NCI-H524 (cell line): ENCODE results near the gene UACA.
"Not testable (repeated sequence)": the region's sequence is repeated elsewhere in the genome, so short reads cannot be mapped to it uniquely, and the experiment has no call there.

ENCODE experiments used
- DNase-seq, 2 experiments: peaks; one replicate each; lab custom pipeline; 2025; lab: John Stamatoyannopoulos, UW

UACA gene

GRCh38 chr15:70665599-70665998 lies 97.8 kb downstream of the UACA start:
- DNase-seq: no peak

DNA sequence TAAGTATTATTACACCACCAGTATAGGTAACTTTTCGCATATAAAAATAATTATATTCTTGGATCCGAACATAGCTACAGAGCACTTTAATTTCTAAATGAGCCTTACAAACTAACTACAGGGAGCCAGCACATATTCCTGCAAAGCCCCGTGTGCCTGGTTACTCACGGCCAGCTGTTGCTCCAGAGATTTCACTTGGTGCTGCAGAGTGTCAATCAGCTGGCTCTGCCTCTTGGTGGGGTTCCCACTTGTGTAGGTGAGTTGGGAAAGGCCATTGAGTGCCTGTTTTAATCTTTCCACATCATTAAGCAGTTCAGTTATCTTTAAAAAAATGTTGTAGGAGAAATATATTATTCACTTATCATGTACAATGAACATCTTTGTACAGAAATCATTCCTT lies 98.9 kb downstream of the UACA start:
- peak in 1 of 2 experiments; percentile 27 for DNase-seq

GRCh38 chr15:70663069-70663468 lies 100.3 kb downstream of the UACA start:
- DNase-seq: not testable (repeated sequence)

DNA sequence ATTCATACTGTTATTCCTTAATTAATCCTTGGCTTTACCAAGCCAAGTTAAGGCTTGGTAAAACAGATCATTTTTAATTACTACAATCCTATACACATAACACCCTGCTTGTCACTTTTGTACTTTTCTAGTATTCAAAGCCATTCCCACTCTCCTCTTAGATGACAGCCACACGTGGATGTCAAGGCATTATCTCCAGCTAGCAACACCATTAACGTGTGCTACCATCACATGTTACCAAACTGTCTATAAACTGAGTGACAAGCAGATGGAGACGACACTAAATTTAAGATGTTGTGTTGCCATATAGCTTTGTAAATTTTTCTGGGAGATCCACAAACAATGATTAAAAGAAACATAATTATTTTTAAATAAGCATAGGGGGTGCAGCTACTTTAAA lies 103.7 kb downstream of the UACA start:
- no peak for DNase-seq

GRCh38 chr15:70658641-70659040 lies 104.7 kb downstream of the UACA start:
- no peak for DNase-seq

DNA sequence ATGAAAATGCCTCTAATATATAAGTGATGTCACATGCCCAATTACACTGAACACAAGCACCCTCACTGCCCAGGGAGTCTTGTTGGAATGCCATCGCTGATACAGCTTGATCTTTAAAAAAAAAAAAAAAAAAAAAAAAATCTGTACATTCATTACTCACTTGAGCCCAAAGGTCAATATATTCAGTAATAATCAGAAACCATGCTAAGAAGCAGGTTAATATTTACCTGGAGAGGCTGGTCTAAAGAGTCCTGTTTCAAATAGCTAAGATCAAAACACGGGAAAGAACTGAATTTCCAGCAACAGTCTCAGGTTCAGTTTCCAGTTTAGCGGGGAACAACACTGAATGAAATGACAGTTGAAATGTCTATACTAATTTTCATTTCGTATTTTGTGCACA lies 109.9 kb downstream of the UACA start:
- DNase-seq: no peak

GRCh38 chr15:70652341-70652740 lies 111.0 kb downstream of the UACA start:
- DNase-seq: no peak

DNA sequence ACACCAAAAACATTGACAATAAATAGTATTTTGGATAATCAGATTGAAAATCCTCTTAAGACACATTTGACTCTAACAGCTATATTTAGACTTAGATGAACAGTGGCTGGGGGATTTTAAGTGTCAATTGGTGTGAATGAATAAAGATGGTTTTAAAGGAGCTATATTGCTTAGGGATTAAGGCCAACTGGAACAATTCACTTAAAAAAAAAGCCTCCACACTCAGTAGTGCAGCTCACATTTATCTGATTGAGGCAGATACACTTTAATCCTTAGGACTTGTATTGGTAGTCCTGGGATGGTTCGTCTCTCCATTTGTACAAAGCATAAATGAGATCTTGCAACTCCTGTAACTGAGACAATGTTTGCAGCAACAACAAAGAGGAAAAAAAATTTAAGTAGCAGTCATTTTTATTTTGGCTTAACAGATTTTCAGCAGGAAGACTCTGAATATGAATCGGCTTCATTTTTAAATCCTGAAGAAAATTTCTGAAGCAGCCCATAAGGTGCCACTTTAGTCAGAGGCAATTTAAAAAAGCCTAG lies 112.0 kb downstream of the UACA start:
- DNase-seq: no peak

DNA sequence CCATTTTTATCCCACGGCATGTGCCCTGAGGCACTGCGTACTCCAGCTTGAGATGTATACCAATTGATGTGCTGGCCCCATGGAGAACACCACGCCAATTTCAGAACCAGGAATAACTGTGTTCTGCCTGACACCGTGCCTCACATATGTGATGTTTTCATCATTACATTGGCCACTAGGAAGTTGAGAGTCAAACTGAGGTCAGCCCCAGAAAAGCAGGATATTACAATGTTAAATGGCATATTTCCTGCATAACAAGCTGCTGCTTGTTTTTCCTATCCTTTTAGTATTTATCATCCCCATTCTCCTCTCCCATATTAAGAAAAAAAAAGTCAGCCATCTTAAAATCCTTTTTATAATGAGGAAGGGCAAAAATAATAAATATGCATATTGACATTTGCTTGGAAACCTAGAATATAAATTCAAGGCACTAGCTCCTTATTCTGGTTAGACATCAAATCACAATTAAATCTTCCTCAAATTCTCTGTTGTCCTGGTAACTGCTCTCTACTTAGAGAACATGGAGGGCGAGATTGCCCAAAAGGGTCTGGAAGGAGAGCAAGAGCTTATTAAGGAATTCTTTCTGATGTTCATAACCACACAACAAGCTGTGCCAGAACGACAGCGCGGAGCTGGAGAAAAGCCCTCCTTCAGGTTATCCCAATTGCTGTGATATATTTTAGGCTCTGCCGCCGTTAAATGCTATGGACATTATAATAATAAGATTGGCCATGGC lies 112.6 kb downstream of the UACA start:
- DNase-seq: no peak

- DNase-seq: no peak
Observed at GRCh38 chr15:70647396-70647795, 116.0 kb downstream of the UACA start.

- DNase-seq: no peak
Observed at GRCh38 chr15:70646169-70646568, 117.2 kb downstream of the UACA start.

- no peak for DNase-seq
Observed at GRCh38 chr15:70643783-70644125, 119.6 kb downstream of the UACA start.

- peak in 1 of 2 experiments; percentile 28 for DNase-seq
Observed at GRCh38 chr15:70643106-70643782, 120.1 kb downstream of the UACA start.

- DNase-seq: peak in 1 of 2 experiments; percentile 9
Observed at GRCh38 chr15:70636540-70637165, 126.7 kb downstream of the UACA start.

- DNase-seq: no peak
Observed at GRCh38 chr15:70635895-70636294, 127.5 kb downstream of the UACA start.

GRCh38 chr15:70633991-70634390 lies 129.4 kb downstream of the UACA start:
- DNase-seq: no peak

- no peak for DNase-seq
Observed at GRCh38 chr15:70633103-70633831, 130.1 kb downstream of the UACA start.

DNA sequence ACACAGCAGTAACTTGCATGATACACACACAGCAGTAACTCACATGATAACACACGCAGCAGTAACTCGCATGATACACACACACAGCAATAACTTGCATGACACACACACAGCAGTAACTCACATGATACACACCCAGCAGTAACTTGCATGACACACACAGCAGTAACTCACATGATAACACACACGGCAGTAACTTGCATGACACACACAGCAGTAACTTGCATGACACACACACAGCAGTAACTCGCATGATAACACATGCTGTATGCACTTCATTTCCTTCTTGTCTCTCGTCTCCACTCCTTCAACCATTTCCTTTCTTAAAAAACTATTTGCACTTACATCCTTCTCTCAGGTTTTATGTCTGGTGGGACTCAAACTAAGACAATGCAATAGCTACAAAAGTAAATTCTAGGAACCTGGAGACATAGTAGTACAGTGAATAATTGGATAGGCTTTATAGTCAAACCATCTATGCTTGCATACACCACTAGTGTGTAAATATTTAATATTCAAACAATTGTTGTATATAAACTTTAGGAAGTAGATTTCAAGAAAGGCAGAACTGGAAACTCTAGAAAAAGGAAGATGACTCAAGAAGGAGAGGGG lies 130.8 kb downstream of the UACA start:
- DNase-seq: no peak

- no peak for DNase-seq
Observed at GRCh38 chr15:70632079-70632478, 131.3 kb downstream of the UACA start.

GRCh38 chr15:70629735-70630273 lies 133.6 kb downstream of the UACA start:
- DNase-seq: no peak

GRCh38 chr15:70628549-70628896 lies 134.8 kb downstream of the UACA start:
- DNase-seq: no peak
